Parathyroid adenoma (tissue), 2 donors: Measurements from ENCODE around the gene TMSB10.

Source experiments
- H2AFZ ChIP-seq: fragments of 300-600 bp; sonication (generic); one replicate; pipeline ENCODE4 v1.7.0; 2017; ENCODE audit warnings: antibody characterized with exemption, mild to moderate bottlenecking
- H3K27ac ChIP-seq: fragments of 300-600 bp; sonication (generic); one replicate; pipeline ENCODE4 v1.7.0; 2017
- H3K27me3 ChIP-seq: fragments of 300-600 bp; sonication (generic); one replicate; pipeline ENCODE4 v1.7.0; 2017; ENCODE audit warnings: low read length; ENCODE audit not compliant: control insufficient read depth, insufficient read depth
- H3K36me3 ChIP-seq: fragments of 300-600 bp; sonication (generic); one replicate; pipeline ENCODE4 v1.7.0; 2017; ENCODE audit warnings: low read length; ENCODE audit not compliant: control insufficient read depth, insufficient read depth
- H3K4me1 ChIP-seq: fragments of 300-600 bp; sonication (generic); one replicate; pipeline ENCODE4 v1.7.0; 2017; ENCODE audit warnings: control low read depth
- H3K4me2 ChIP-seq: fragments of 300-600 bp; sonication (generic); one replicate; pipeline ENCODE4 v1.7.0; 2017; ENCODE audit warnings: low read length
- H3K4me3 ChIP-seq: fragments of 300-600 bp; sonication (generic); one replicate; pipeline ENCODE4 v1.7.0; 2017; ENCODE audit warnings: low read depth, low read length
- H3K79me2 ChIP-seq: fragments of 300-600 bp; sonication (generic); one replicate; pipeline ENCODE4 v1.7.0; 2017; ENCODE audit warnings: control low read depth
- H3K9ac ChIP-seq: fragments of 300-600 bp; sonication (generic); one replicate; pipeline ENCODE4 v1.7.0; 2017; ENCODE audit warnings: mild to moderate bottlenecking
- H3K9me3 ChIP-seq: fragments of 300-600 bp; sonication (generic); one replicate; pipeline ENCODE4 v1.7.0; 2017; ENCODE audit warnings: low read length; ENCODE audit not compliant: control insufficient read depth
- CTCF ChIP-seq: fragments of 300-600 bp; sonication (generic); IDR thresholded peaks from one replicate; pipeline ENCODE4 v1.7.0; 2017; ENCODE audit warnings: antibody characterized with exemption, mild to moderate bottlenecking
- donor health status: primary hyperparathyroidism.

Gene TMSB10

GRCh38 chr2:84946204-84947009 lies 41.0 kb downstream of the TMSB10 start:
- no peaks in the 10 kb centered on the region for H3K9me3 ChIP-seq
- no peaks in the 10 kb centered on the region for H3K79me2 ChIP-seq
- TF ChIP-seq CTCF = no peak
- H3K36me3 ChIP-seq = no peaks in the 10 kb centered on the region
- no peak overlapping the region for H3K9ac ChIP-seq
- no peak overlapping the region for H3K4me3 ChIP-seq
- H3K27ac ChIP-seq = no peak overlapping the region
- no peaks in the 10 kb centered on the region for H3K27me3 ChIP-seq
- H3K4me1 ChIP-seq = no peaks in the 10 kb centered on the region
- H2AFZ ChIP-seq = no peak overlapping the region
- H3K4me2 ChIP-seq = no peak overlapping the region

- Histone ChIP-seq H3K4me3 (no peak overlapping the region), H3K9ac (no peak overlapping the region), H3K79me2 (no peaks in the 10 kb centered on the region), H3K27me3 (no peaks in the 10 kb centered on the region), H3K4me2 (no peak overlapping the region), H2AFZ (no peak overlapping the region), H3K9me3 (no peaks in the 10 kb centered on the region), H3K36me3 (no peaks in the 10 kb centered on the region), H3K27ac (no peak overlapping the region), H3K4me1 (no peaks in the 10 kb centered on the region)
- TF ChIP-seq CTCF = no peak
Measured at GRCh38 chr2:84947010-84947593, 41.6 kb downstream of the TMSB10 start.

DNA sequence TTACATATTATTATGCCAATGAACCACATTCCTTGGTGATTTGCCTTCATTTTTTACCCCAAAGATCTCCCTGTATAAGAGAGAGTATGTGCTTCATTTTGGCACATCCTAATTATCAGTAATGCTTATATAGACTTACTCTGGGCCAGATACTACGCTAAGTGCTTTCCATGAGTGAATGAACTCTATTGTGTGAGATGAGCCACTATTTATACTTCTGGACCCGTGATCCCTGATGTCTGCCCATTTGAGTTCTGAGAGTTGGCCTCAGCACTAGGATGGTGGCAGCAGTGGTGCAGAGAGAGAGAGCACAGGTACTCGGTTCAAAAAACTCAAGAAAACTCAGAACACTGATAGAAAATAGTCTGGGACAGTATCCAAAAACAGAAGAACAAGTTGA lies 48.1 kb downstream of the TMSB10 start:
- H3K9ac ChIP-seq = no peak overlapping the region
- no peaks in the 10 kb centered on the region for H3K36me3 ChIP-seq
- H3K9me3 ChIP-seq = no peaks in the 10 kb centered on the region
- no peaks in the 10 kb centered on the region for H3K79me2 ChIP-seq
- H3K4me3 ChIP-seq = no peak overlapping the region
- H3K4me2 ChIP-seq = no peak overlapping the region
- H2AFZ ChIP-seq = no peak overlapping the region
- H3K27me3 ChIP-seq = no peaks in the 10 kb centered on the region
- no peak for TF ChIP-seq CTCF
- peaks cover 9% of the 10 kb centered on the region for H3K4me1 ChIP-seq
- no peak overlapping the region for H3K27ac ChIP-seq

DNA sequence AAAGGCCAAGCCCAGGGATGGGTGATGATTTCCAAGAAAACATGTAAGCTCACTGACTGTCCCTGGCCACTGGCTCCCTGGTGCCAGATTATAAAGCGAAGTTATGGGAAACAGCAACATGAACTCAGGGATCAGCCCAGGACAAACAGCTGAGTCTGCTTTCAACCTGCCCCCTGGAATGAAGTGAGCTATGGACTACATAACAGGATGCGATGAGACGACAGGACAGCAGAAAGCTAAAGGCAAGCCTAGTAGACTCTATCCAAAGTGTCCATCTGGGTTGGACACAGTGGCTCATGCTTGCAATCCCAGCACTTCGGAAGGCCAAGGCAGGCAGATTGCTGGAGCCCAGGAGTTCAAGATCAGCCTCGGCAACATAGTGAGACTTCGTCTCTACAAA lies 48.9 kb downstream of the TMSB10 start:
- no peak overlapping the region for H3K9ac ChIP-seq
- no peak overlapping the region for H2AFZ ChIP-seq
- H3K27ac ChIP-seq = no peak overlapping the region
- no peak for TF ChIP-seq CTCF
- no peaks in the 10 kb centered on the region for H3K27me3 ChIP-seq
- H3K4me3 ChIP-seq = no peak overlapping the region
- peaks cover 11% of the 10 kb centered on the region for H3K4me1 ChIP-seq
- H3K79me2 ChIP-seq = no peaks in the 10 kb centered on the region
- H3K9me3 ChIP-seq = no peaks in the 10 kb centered on the region
- no peak overlapping the region for H3K4me2 ChIP-seq
- no peaks in the 10 kb centered on the region for H3K36me3 ChIP-seq
